OCI-LY7 (cell line): ENCODE results near the gene PGF. TPM values are rescaled to one million over a fixed set of nuclear protein-coding genes. Genes with fewer than 3 reads are reported as not detected.
A peak's percentile ranks its signal among the peaks of the same experiment; 100 is the strongest.

Source experiments
- BruUV-seq: library from RNA; stranded (reverse); fragments of 400-500 nt; replicated peaks from 2 replicates; lab custom pipeline; 2021; lab: Mats Ljungman, UMichigan
- CTCF ChIA-PET: fragments of 300-600 bp; sonication (Branson Sonifier 250); formaldehyde crosslinking; loops from one replicate; lab custom pipeline; 2022; ENCODE audit warnings: antibody characterized with exemption; ENCODE audit not compliant: unreplicated experiment; lab: Charles Lee
- POLR2A ChIA-PET: fragments of 300-600 bp; sonication (Branson Sonifier 250); formaldehyde crosslinking; loops from one replicate; lab custom pipeline; 2022; ENCODE audit warnings: antibody characterized with exemption; lab: Charles Lee
- DNase-seq: peaks from one replicate; pipeline ENCODE4 v3.0.0-alpha.2; 2015; ENCODE audit warnings: low spot score
- H2AFZ ChIP-seq: fragments of 200-600 bp; sonication (generic), shearing (Covaris generic); 2 replicates; pipeline ENCODE4 v1.6.1; 2014; ENCODE audit warnings: mild to moderate bottlenecking, antibody characterized with exemption, low read length, moderate library complexity
- H3K27ac ChIP-seq: fragments of 200-600 bp; sonication (generic); 2 replicates; pipeline ENCODE4 v1.5.1; 2014; ENCODE audit warnings: mixed run types, low read depth, mild to moderate bottlenecking, moderate library complexity, low read length, inconsistent platforms; ENCODE audit not compliant: poor library complexity, severe bottlenecking
- H3K36me3 ChIP-seq: fragments of 200-600 bp; sonication (generic); 2 replicates; pipeline ENCODE4 v1.6.1; 2014; ENCODE audit warnings: mild to moderate bottlenecking, antibody characterized with exemption, low read length, moderate library complexity, mixed read lengths; ENCODE audit not compliant: insufficient read depth
- H3K4me1 ChIP-seq: fragments of 200-600 bp; sonication (generic); 2 replicates; pipeline ENCODE4 v1.5.1; 2014; ENCODE audit warnings: mild to moderate bottlenecking, low read length; ENCODE audit not compliant: insufficient read depth, poor library complexity, severe bottlenecking
- H3K4me2 ChIP-seq: fragments of 200-600 bp; sonication (generic); 2 replicates; pipeline ENCODE4 v1.6.1; 2014; ENCODE audit warnings: mild to moderate bottlenecking, low read length
- H3K4me3 ChIP-seq: fragments of 200-600 bp; sonication (generic); 2 replicates; pipeline ENCODE4 v1.5.1; 2014; ENCODE audit warnings: mild to moderate bottlenecking, low read depth, low read length; ENCODE audit not compliant: poor library complexity, severe bottlenecking
- H3K79me2 ChIP-seq: fragments of 200-600 bp; sonication (generic); 2 replicates; pipeline ENCODE4 v1.6.1; 2016; ENCODE audit warnings: low read depth, mild to moderate bottlenecking, low read length, moderate library complexity, mixed read lengths; ENCODE audit not compliant: insufficient read depth
- H3K9me2 ChIP-seq: fragments of 200-600 bp; sonication (generic); 2 replicates; pipeline ENCODE4 v1.6.1; 2016; ENCODE audit warnings: mild to moderate bottlenecking, low read length, mixed read lengths; ENCODE audit not compliant: insufficient read depth
- H3K9me3 ChIP-seq: fragments of 200-600 bp; sonication (generic); 2 replicates; pipeline ENCODE4 v1.6.1; 2014; ENCODE audit warnings: mild to moderate bottlenecking, mixed run types, low read length, mixed read lengths
- H4K20me1 ChIP-seq: fragments of 200-600 bp; sonication (generic); 2 replicates; pipeline ENCODE4 v1.6.1; 2014; ENCODE audit warnings: mild to moderate bottlenecking, antibody characterized with exemption, low read length, moderate library complexity, mixed read lengths; ENCODE audit not compliant: insufficient read depth
- CTCF ChIP-seq: fragments of 200-600 bp; sonication (generic); conservative IDR thresholded peaks from 2 replicates; pipeline ENCODE4 v1.5.1; 2014; ENCODE audit warnings: mild to moderate bottlenecking, antibody characterized with exemption, low read length, moderate library complexity, mixed read lengths
- EZH2phosphoT487 ChIP-seq: fragments of 200-600 bp; sonication (generic); IDR thresholded peaks from 2 replicates; pipeline ENCODE4 v1.6.1; 2018; ENCODE audit warnings: low read depth, borderline replicate concordance, mild to moderate bottlenecking, mixed run types, antibody characterized with exemption, low read length, moderate library complexity, mixed read lengths
- intact Hi-C: fragments of 100-400 bp; cut with micrococcal nuclease; formaldehyde crosslinking; loops from one replicate; pipeline ENCODE4 v1.10.0; 2022; ENCODE audit not compliant: unreplicated experiment
- total RNA-seq, 2 experiments: library from RNA; depleted of rRNA in 1 of 2; stranded (reverse); fragments of >200 nt in 1 of 2; shearing (Covaris generic) in 1 of 2; gene quantifications; 2 replicates each; pipeline ENCODE4 v1.2.3, GENCODE V29; 2014 to 2022

The PGF gene
- total RNA-seq, 2 experiments from 2014 or later = 0.09 to 0.19 TPM

GRCh38 chr14:74921987-74922751 lies 33.2 kb downstream of the PGF start:
- TF ChIP-seq CTCF = no peak
- TF ChIP-seq EZH2phosphoT487 = no peak
- no peak for DNase-seq
- Histone ChIP-seq H3K9me2 (no peaks in the 10 kb centered on the region), H3K36me3 (no peaks in the 10 kb centered on the region), H2AFZ (peak overlapping the region; percentile 87), H3K4me3 (peak overlapping the region; percentile 88), H3K4me2 (peak overlapping the region; percentile 84), H4K20me1 (no peaks in the 10 kb centered on the region), H3K4me1 (peaks cover 13% of the 10 kb centered on the region), H3K79me2 (no peaks in the 10 kb centered on the region), H3K9me3 (no peaks in the 10 kb centered on the region), H3K27ac (no peak overlapping the region)
- POLR2A ChIA-PET = interaction anchor here (0.9 to 2.3 kb wide), 5 partner anchors 12 to 144 kb away, joined by 3 to 18 read pairs (median 4); no protein-coding TSS in a partner anchor
- BruUV-seq = no TSS peak
- intact Hi-C loops = loop anchor here (2.0 kb wide), 1 partner anchor 19 kb away; no protein-coding TSS in a partner anchor
- CTCF ChIA-PET = interaction anchor here (0.9 to 1.1 kb wide), 2 partner anchors 16 to 20 kb away, joined by 3 read pairs; no protein-coding TSS in a partner anchor

- Histone ChIP-seq H4K20me1 (no peaks in the 10 kb centered on the region), H3K27ac (no peak overlapping the region), H3K9me3 (no peaks in the 10 kb centered on the region), H3K9me2 (no peaks in the 10 kb centered on the region), H3K4me3 (no peak overlapping the region), H3K4me1 (peaks cover 13% of the 10 kb centered on the region), H3K79me2 (no peaks in the 10 kb centered on the region), H2AFZ (no peak overlapping the region), H3K4me2 (no peak overlapping the region), H3K36me3 (no peaks in the 10 kb centered on the region)
- TF ChIP-seq CTCF (no peak), EZH2phosphoT487 (no peak)
- BruUV-seq = no TSS peak
- DNase-seq = no peak
- intact Hi-C loops = no loop called here
- CTCF ChIA-PET = interaction anchor here (0.7 kb wide), 1 partner anchor 28 kb away, joined by 4 read pairs; no protein-coding TSS in a partner anchor
- POLR2A ChIA-PET = interaction anchor here (0.7 kb wide), 1 partner anchor 85 kb away, joined by 3 read pairs; no protein-coding TSS in a partner anchor
Measured at GRCh38 chr14:74921053-74921620, 34.3 kb downstream of the PGF start.
